ENCODE results near the gene PIK3C3. TPM values are rescaled to one million over a fixed set of nuclear protein-coding genes. Genes with fewer than 3 reads are reported as not detected.

Gene PIK3C3
- total and polyA plus RNA-seq, 5 donors: 18.0 to 40.6 (median 38.7) TPM

DNA sequence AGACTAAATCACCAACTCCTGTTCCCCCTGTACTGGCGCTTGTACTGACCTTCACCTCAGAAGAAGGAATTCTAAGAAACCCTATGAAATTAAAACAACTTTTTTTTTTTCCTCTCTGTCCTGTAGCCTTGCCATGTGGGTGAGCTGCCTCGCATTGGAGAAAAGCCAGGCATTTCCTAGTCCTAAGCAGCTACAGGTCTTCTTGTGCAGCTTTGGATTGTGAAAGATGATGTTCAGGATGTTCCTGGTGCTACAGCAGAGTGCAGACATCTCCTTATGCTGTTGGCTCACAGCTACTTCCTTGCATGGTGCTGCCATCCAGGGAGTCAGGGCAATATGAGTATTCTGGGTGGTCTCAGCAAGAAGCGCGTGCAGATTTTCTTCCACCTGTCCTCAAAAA lies 11.9 kb downstream of the PIK3C3 start:
- intact Hi-C loops (cut with DNase I): no loop called here
- no peak overlapping the region for H3K4me3 ChIP-seq (ENCODE audit: low read length)

DNA sequence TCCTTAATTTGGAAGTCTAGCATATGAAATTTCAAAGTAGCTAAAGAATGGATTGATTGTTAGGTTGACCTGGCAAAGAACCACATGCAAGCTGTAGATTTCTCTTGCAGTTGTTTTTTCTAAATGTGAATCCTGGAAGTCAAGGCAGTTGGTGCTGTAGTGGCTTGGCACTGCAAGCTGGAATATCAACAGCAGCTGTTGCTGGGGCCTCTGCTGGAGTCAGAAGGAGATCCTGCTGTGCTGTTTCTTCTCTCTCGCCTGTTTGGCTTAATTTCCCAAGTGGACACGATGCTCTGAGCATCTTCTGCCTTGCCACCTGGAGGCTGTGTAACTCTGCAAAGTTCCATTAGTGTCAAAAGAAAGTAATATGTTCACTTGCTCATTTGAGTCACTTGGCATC lies 12.6 kb downstream of the PIK3C3 start:
- ATAC-seq (no peak), DNase-seq (peak in 2 of 3 donors; percentile 51)
- intact Hi-C loops (cut with DNase I): no loop called here
- Histone ChIP-seq H3K27ac (ENCODE audit: low read length) (no peak overlapping the region), H3K4me1 (ENCODE audit: control insufficient read depth, insufficient read depth, low read length) (peaks cover 2% of the 10 kb centered on the region), H3K27me3 (ENCODE audit: control insufficient read depth, insufficient read depth) (no peaks in the 10 kb centered on the region), H3K4me3 (ENCODE audit: low read length) (no peak overlapping the region), H3K9me3 (ENCODE audit: control insufficient read depth, low read length) (no peaks in the 10 kb centered on the region)
- 68% methylated on average over 2 of the region's 2 CpGs for WGBS

More for the DNA sequence above, 11.9 kb downstream of the PIK3C3 start:
- 96% methylated on average over 4 of the region's 4 CpGs for WGBS
- Histone ChIP-seq H3K27ac (ENCODE audit: low read length) (no peak overlapping the region), H3K9me3 (ENCODE audit: control insufficient read depth, low read length) (no peaks in the 10 kb centered on the region), H3K27me3 (ENCODE audit: control insufficient read depth, insufficient read depth) (no peaks in the 10 kb centered on the region), H3K4me1 (ENCODE audit: control insufficient read depth, insufficient read depth, low read length) (peaks cover 2% of the 10 kb centered on the region)
- DNase-seq (no peak), ATAC-seq (peak; percentile 18 to 24)

DNA sequence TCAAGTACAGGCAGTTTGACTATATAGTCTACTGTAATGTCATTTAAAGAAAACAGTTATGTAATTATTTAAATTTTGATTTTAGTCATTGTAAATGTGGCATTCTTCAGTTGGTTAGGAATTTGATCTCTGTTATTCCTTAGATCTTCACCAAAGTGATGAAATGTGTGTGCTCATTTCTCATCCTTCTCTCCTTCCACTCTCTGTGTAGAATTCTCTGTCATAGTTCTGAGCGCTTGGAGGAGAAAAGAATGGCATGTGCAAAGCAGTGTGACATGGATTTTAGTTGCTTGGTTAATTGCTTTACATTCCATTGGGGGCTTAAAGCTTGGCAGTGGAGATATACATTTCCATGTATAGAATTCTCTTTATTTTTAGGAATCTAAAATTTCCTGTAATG lies 14.8 kb downstream of the PIK3C3 start:
- H3K27me3 ChIP-seq (ENCODE audit: control insufficient read depth, insufficient read depth): no peaks in the 10 kb centered on the region
- no peak overlapping the region for H3K27ac ChIP-seq (ENCODE audit: low read length)
- intact Hi-C loops (cut with DNase I): no loop called here
- ATAC-seq: no peak
- WGBS: 96% methylated on average over 1 of the region's 1 CpG
- H3K4me3 ChIP-seq (ENCODE audit: low read length): no peak overlapping the region
- no peak for DNase-seq
- no peaks in the 10 kb centered on the region for H3K9me3 ChIP-seq (ENCODE audit: control insufficient read depth, low read length)
- H3K4me1 ChIP-seq (ENCODE audit: control insufficient read depth, insufficient read depth, low read length): peaks cover 2% of the 10 kb centered on the region

DNA sequence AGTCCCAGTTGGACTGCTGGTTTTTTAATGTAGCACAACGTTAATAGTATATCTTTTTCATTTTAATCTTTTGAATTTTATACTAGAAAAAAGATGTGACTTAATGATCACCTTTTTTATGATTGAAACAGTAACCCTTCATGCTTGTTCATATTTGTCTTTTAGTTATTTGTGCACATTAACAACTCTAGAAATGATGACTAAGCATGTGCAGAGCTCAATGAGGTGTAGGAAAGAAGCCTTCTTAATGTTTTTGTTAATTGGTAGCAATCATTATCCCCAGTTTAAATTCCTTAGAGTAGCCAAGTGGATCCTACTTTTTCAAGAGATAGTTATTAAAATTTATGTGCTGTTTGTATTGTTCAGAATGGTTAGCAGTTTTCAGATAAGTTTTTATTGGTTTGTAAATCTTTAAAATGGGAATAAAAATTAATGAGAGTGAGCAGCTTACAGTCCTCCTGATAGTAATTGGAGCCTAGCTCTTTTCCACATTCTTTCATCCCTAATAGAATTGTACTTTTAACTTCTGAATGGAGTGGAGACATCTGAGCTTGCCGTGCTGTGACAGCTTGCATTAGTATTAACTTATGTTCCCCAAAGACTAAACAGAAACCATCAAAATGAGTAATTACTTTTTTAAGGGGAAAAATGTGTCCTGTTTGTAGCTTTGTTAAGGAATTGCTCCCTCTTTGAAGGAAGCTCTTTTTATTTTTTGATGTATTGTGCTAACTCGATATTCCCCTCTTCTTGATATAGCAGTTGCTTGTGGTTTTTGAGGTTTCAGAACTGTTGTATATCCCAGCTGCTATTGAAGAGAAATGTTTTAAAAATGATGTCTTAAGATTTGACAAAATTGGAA lies 17.3 kb downstream of the PIK3C3 start:
- ATAC-seq: no peak
- intact Hi-C loops (cut with DNase I): no loop called here

DNA sequence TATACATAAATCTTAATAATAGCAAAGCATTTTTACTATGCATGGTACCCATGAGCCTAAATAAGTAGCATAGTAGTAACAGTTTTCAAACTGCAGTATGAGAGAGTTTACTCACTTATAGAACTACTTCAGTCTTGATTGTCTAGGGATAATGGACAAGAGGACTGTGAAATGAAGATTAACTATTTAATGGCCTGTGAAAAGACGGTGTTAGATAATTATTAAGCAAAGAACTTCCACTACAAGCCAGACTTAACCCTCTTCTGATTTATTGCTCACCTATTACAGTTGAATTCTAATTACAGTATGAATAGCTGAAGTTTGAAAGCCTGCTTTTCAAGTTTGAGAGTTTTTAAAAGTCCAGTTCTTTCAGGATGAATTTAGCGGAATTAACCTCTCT lies 18.9 kb downstream of the PIK3C3 start:
- intact Hi-C loops (cut with DNase I): no loop called here
- H3K4me1 ChIP-seq (ENCODE audit: control insufficient read depth, insufficient read depth, low read length): no peaks in the 10 kb centered on the region
- no peak for DNase-seq
- no peak for ATAC-seq
- 89% methylated on average over 2 of the region's 2 CpGs for WGBS
- no peak overlapping the region for H3K27ac ChIP-seq (ENCODE audit: low read length)
- H3K27me3 ChIP-seq (ENCODE audit: control insufficient read depth, insufficient read depth): no peaks in the 10 kb centered on the region
- H3K4me3 ChIP-seq (ENCODE audit: low read length): no peak overlapping the region
- no peaks in the 10 kb centered on the region for H3K9me3 ChIP-seq (ENCODE audit: control insufficient read depth, low read length)

More for the DNA sequence above, 17.3 kb downstream of the PIK3C3 start:
- no peaks in the 10 kb centered on the region for H3K4me1 ChIP-seq (ENCODE audit: control insufficient read depth, insufficient read depth, low read length)
- no peak for DNase-seq
- WGBS: 72% methylated on average over 3 of the region's 3 CpGs
- H3K4me3 ChIP-seq (ENCODE audit: low read length): no peak overlapping the region
- no peaks in the 10 kb centered on the region for H3K27me3 ChIP-seq (ENCODE audit: control insufficient read depth, insufficient read depth)
- no peaks in the 10 kb centered on the region for H3K9me3 ChIP-seq (ENCODE audit: control insufficient read depth, low read length)
- no peak overlapping the region for H3K27ac ChIP-seq (ENCODE audit: low read length)

DNA sequence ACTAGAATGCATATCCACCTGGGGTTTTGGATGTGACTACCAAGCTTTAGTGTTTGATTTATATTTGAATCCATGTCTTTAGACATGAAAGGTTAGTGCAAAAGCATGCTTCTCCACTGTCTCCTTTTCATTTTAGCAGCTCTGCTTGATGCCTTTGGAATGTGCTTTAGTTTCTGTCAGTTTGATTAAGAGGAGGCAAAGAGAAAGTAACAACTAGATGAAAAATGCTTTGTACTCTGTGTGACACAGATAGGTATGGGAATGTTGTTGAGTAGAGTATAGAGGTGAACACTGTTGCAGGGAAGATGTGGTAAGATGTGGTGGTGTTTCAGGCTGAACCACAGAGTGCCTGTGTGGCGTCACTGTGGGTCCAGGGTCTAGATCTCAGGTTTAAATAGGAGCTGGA lies 19.8 kb downstream of the PIK3C3 start:
- ATAC-seq: no peak
- Histone ChIP-seq H3K9me3 (ENCODE audit: control insufficient read depth, low read length) (no peaks in the 10 kb centered on the region), H3K27me3 (ENCODE audit: control insufficient read depth, insufficient read depth) (no peaks in the 10 kb centered on the region), H3K27ac (ENCODE audit: low read length) (no peak overlapping the region), H3K4me3 (ENCODE audit: low read length) (no peak overlapping the region), H3K4me1 (ENCODE audit: control insufficient read depth, insufficient read depth, low read length) (no peaks in the 10 kb centered on the region)
- WGBS: 89% methylated on average over 1 of the region's 1 CpG
- no peak for DNase-seq
- intact Hi-C loops (cut with DNase I): no loop called here

DNA sequence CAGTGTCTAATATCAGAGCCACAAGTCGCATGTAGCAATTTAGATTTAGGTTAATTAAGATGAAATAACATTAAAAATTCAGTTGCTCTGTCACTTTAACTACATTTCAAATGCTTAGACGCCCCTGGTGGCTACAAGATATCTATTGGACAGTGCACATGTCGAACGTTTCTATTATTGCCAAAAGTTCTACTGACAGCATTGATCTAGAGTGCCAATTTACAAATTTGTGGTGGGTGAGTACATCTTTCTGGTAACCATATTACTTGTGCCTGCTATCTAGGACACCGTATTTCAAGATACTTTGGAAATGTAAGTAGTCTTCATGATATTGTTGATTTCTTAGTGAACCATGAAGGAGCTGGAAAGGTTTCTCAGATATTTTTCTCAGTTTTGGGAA lies 20.2 kb downstream of the PIK3C3 start:
- no peaks in the 10 kb centered on the region for H3K4me1 ChIP-seq (ENCODE audit: control insufficient read depth, insufficient read depth, low read length)

DNA sequence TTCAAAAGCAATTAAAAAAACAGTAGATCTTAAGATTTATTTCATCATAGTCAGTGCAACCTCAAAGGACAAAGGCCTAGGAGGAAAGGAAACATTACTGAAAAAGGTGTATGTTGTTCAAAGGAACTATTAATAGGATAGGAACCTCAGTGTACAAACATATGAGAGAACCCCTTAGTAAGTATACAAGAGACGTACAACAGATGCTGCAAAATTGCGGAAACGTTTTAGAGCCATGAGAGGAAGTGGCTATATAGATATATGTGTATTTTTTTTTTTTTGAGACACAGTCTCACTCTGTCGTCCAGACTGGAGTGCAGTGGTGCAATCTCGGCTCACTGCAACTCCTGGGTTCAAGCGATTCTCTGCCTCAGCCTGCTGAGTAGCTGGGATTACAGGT lies 22.2 kb downstream of the PIK3C3 start:
- 87% methylated on average over 6 of the region's 6 CpGs for WGBS

More for the DNA sequence above, 20.2 kb downstream of the PIK3C3 start:
- WGBS: 80% methylated on average over 5 of the region's 5 CpGs
- DNase-seq: no peak
- no peak for ATAC-seq
- Histone ChIP-seq H3K9me3 (ENCODE audit: control insufficient read depth, low read length) (no peaks in the 10 kb centered on the region), H3K27ac (ENCODE audit: low read length) (no peak overlapping the region), H3K27me3 (ENCODE audit: control insufficient read depth, insufficient read depth) (no peaks in the 10 kb centered on the region), H3K4me3 (ENCODE audit: low read length) (no peak overlapping the region)
- intact Hi-C loops (cut with DNase I): no loop called here

DNA sequence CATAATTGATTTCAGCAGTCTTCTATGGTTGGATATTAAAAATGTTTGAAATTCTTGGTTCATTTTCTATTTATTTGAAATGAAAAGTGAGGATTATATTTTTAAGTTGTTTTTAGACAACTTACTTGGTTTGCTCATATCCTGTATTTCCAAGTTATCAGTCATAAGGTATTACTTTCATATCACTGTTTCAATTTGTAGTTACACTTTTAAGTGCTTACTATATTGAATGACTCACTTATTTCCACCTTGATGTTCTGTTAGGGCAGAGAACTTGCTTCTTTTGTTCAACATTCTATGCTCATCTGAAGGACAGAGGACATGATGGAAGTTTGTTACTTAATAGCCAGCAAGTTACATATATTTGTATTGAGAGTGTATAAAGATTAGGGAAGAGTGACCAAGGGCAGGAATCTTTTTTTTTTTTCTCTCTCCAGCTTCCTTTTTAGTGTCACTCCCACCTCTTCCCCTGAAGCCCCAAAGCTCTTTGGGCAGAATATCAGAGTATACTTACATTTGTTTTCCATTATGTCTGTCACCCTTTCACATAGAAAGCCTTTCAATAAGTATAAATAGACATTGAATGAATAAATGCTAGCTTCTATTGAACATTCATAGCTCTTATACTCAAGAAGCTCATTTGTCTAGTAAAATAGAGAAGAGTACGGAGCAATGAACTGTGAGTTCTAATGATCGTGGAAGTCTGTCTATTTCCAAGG lies 28.1 kb downstream of the PIK3C3 start:
- Histone ChIP-seq H3K4me3 (ENCODE audit: low read length) (no peak overlapping the region), H3K9me3 (ENCODE audit: control insufficient read depth, low read length) (no peaks in the 10 kb centered on the region), H3K27ac (ENCODE audit: low read length) (no peak overlapping the region), H3K4me1 (ENCODE audit: control insufficient read depth, insufficient read depth, low read length) (no peaks in the 10 kb centered on the region), H3K27me3 (ENCODE audit: control insufficient read depth, insufficient read depth) (no peaks in the 10 kb centered on the region)
- ATAC-seq: no peak
- no peak for DNase-seq
- intact Hi-C loops (cut with DNase I): no loop called here
- 91% methylated on average over 2 of the region's 2 CpGs for WGBS

More for the DNA sequence above, 22.2 kb downstream of the PIK3C3 start:
- Histone ChIP-seq H3K4me1 (ENCODE audit: control insufficient read depth, insufficient read depth, low read length) (no peaks in the 10 kb centered on the region), H3K27me3 (ENCODE audit: control insufficient read depth, insufficient read depth) (no peaks in the 10 kb centered on the region), H3K4me3 (ENCODE audit: low read length) (no peak overlapping the region), H3K27ac (ENCODE audit: low read length) (no peak overlapping the region), H3K9me3 (ENCODE audit: control insufficient read depth, low read length) (no peaks in the 10 kb centered on the region)
- intact Hi-C loops (cut with DNase I): no loop called here
- ATAC-seq (no peak), DNase-seq (no peak)

DNA sequence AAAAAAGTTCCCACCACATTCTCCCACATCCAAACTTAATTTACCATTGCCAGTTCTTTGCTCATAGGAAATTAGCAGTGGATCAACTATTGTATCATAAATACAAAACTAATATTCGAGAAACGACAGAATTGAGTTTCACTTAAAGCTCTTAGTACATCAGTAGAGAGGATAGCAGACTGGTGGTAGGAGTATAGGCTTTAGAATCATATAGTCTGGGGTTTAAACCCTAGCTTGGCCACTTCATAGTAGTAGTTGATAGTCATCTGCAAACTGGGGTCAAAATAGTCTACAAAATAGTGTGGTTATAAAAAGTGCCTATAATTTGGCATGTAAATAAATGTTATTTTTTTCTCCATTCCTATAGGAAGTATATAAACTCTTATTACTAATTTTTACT lies 30.9 kb downstream of the PIK3C3 start:
- H3K9me3 ChIP-seq (ENCODE audit: control insufficient read depth, low read length): no peaks in the 10 kb centered on the region
- DNase-seq (no peak), ATAC-seq (no peak)
- H3K4me3 ChIP-seq (ENCODE audit: low read length): no peak overlapping the region
- intact Hi-C loops (cut with DNase I): no loop called here
- H3K27ac ChIP-seq (ENCODE audit: low read length): no peak overlapping the region
- H3K4me1 ChIP-seq (ENCODE audit: control insufficient read depth, insufficient read depth, low read length): no peaks in the 10 kb centered on the region
- WGBS: 96% methylated on average over 2 of the region's 2 CpGs
- no peaks in the 10 kb centered on the region for H3K27me3 ChIP-seq (ENCODE audit: control insufficient read depth, insufficient read depth)

DNA sequence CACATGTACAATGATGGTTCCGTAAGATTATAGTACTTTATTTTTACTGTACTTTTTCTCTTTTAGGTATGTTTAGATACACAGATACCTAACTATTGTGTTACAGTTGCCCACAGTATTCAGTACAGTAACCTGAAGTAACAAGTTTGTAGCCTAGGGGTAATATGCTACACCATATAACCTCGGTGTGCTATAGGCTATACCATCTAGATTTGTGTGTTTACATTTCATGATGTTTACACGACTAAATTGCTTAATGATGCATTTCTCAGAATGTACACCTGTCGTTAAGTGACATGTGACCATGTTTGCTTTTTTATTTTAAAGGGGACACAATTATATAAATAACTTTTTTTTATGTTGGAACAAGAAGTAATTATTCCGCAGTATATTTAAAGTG lies 34.5 kb downstream of the PIK3C3 start:
- intact Hi-C loops (cut with DNase I): no loop called here

More for the DNA sequence above, 34.5 kb downstream of the PIK3C3 start:
- Histone ChIP-seq H3K9me3 (ENCODE audit: control insufficient read depth, low read length) (no peaks in the 10 kb centered on the region), H3K27ac (ENCODE audit: low read length) (no peak overlapping the region), H3K4me3 (ENCODE audit: low read length) (no peak overlapping the region), H3K4me1 (ENCODE audit: control insufficient read depth, insufficient read depth, low read length) (no peaks in the 10 kb centered on the region), H3K27me3 (ENCODE audit: control insufficient read depth, insufficient read depth) (no peaks in the 10 kb centered on the region)
- DNase-seq (no peak), ATAC-seq (no peak)
- 96% methylated on average over 5 of the region's 5 CpGs for WGBS
